HG03469 (cell line): ENCODE measurements around the gene SEC61B.
"Not testable (repeated sequence)": the region's sequence is repeated elsewhere in the genome, so short reads cannot be mapped to it uniquely, and the experiment has no call there.

Source experiments
- ATAC-seq: cut with Tn5 transposase; IDR thresholded peaks from one replicate; pipeline ENCODE4 v1.9.1; 2021; ENCODE audit warnings: mild to moderate bottlenecking, moderate library complexity, moderate number of reproducible peaks; ENCODE audit not compliant: unreplicated experiment

The SEC61B gene

GRCh38 chr9:99235926-99236634, 14.0 kb downstream of the SEC61B start:
- ATAC-seq: peak; percentile 90

- no peak for ATAC-seq
Measured at GRCh38 chr9:99237356-99237755, 15.3 kb downstream of the SEC61B start.

GRCh38 chr9:99237849-99238248, 15.8 kb downstream of the SEC61B start:
- ATAC-seq: not testable (repeated sequence)

- no peak for ATAC-seq
Measured at GRCh38 chr9:99238331-99238730, 16.2 kb downstream of the SEC61B start.

GRCh38 chr9:99239341-99240060, 17.4 kb downstream of the SEC61B start:
- no peak for ATAC-seq

GRCh38 chr9:99241106-99241505, 19.0 kb downstream of the SEC61B start:
- no peak for ATAC-seq

GRCh38 chr9:99244344-99245260, 22.5 kb downstream of the SEC61B start:
- peak; percentile 88 for ATAC-seq

- ATAC-seq: no peak
Measured at GRCh38 chr9:99249619-99250018, 27.5 kb downstream of the SEC61B start.

- ATAC-seq: no peak
Measured at GRCh38 chr9:99251157-99251556, 29.1 kb downstream of the SEC61B start.

GRCh38 chr9:99253134-99253533, 31.1 kb downstream of the SEC61B start:
- ATAC-seq: peak; percentile 27

- peak; percentile 69 for ATAC-seq
Measured at GRCh38 chr9:99253772-99254431, 31.8 kb downstream of the SEC61B start.

GRCh38 chr9:99255651-99256050, 33.6 kb downstream of the SEC61B start:
- ATAC-seq: no peak

- ATAC-seq: no peak
Measured at GRCh38 chr9:99257723-99258389, 35.8 kb downstream of the SEC61B start.

- peak; percentile 36 for ATAC-seq
Measured at GRCh38 chr9:99259231-99259918, 37.3 kb downstream of the SEC61B start.

- ATAC-seq: no peak
Measured at GRCh38 chr9:99261923-99262322, 39.8 kb downstream of the SEC61B start.

- peak; percentile 53 for ATAC-seq
Measured at GRCh38 chr9:99262949-99263418, 40.9 kb downstream of the SEC61B start.

GRCh38 chr9:99264070-99264680, 42.1 kb downstream of the SEC61B start:
- ATAC-seq: no peak

GRCh38 chr9:99265691-99266090, 43.6 kb downstream of the SEC61B start:
- ATAC-seq: no peak
